ENCODE data around the gene HOXA3. TPM values are rescaled to one million over a fixed set of nuclear protein-coding genes. Genes with fewer than 3 reads are reported as not detected.

HOXA3 gene
- total and polyA plus RNA-seq, 5 donors from 2014 or later: 0.13 TPM; not detected in 4

DNA sequence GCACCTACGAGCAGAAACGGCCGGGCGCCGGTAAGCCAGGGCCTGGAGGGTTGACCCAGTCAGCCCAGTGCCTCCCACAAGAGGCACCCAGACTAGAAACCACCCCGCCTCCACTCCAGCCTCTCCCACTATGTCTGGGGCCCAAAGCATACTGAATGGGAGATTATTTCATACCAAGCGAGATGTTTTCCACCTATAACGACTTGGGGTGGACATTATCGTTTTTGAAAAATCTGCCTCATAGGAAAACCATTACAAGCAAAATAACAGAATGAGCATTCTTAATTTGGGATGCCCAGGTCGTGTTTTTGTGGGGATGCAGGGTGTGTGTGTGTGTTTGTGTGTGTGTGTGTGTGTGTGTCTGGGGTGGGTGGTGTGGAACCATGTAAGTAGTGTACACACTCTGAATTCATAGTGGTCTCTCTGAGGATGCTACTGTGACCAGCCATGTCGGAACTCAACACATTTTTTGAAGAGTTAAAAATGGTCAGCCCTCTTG lies 6.4 kb downstream of the HOXA3 start:
- no peak for ATAC-seq (ENCODE audit: low read depth in 2 of 2)
- Histone ChIP-seq H3K36me3 (ENCODE audit: control insufficient read depth, insufficient read depth, low read length) (no peaks in the 10 kb centered on the region), H3K27ac (ENCODE audit: insufficient read depth, low read length, poor library complexity, severe bottlenecking) (no peak overlapping the region), H3K27me3 (ENCODE audit: control insufficient read depth, insufficient read depth, low read length) (peaks cover 28% of the 10 kb centered on the region), H3K9me3 (ENCODE audit: control insufficient read depth in 2 of 2, low read length in 2 of 2) (no peaks in the 10 kb centered on the region), H3K4me3 (ENCODE audit: low read depth, low read length) (no peak overlapping the region), H3K4me1 (ENCODE audit: control insufficient read depth, insufficient read depth, low read length, poor library complexity, severe bottlenecking) (peaks cover 10% of the 10 kb centered on the region)
- DNase-seq: no peak
- H3K27me3 Mint-ChIP-seq: peaks cover 66% of the 10 kb centered on the region
- H3K4me3 Mint-ChIP-seq: no peak overlapping the region
- H3K4me1 Mint-ChIP-seq: peaks cover 0 to 18% (median 9%) of the 10 kb centered on the region in 4 donors
- H3K36me3 Mint-ChIP-seq: no peaks in the 10 kb centered on the region
- peaks cover 0 to 2% (median 0%) of the 10 kb centered on the region in 7 donors for H3K9me3 Mint-ChIP-seq
- no peak overlapping the region for H3K27ac Mint-ChIP-seq

DNA sequence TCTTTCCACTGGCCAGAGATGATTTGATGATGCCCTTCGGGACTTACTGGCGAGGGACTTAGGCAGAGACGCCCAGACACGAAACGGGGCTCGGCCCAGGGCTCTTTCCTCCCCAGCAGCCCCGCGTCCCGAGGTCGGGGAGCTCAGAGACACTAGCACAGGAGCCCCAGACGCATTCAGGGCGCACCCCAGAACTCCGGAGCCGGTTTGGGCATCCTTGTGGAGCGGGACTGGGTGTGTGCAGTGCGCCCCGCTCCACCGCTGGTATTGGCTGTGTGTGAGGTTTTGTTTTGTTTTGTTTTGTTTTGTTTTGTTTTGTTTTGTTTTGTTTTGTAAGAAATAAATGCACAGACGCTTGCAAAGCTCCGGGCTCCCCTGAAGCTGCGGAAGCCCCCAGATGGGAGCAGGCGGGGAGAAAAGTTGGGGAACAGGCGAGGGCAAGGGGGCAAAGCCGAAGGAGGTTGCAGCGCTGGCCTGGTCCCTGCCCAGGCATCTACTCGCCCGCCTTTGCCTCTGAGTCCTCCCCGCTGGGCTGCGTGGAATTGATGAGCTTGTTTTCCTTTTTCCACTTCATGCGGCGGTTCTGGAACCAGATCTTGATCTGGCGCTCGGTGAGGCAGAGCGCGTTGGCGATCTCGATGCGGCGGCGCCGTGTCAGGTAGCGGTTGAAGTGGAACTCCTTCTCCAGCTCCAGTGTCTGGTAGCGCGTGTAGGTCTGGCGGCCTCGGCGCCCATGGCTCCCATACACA lies 7.0 kb downstream of the HOXA3 start:
- H3K27me3 Mint-ChIP-seq: peaks cover 60% of the 10 kb centered on the region
- peaks cover 0 to 13% (median 5%) of the 10 kb centered on the region in 4 donors for H3K4me1 Mint-ChIP-seq
- DNase-seq (no peak), ATAC-seq (ENCODE audit: low read depth in 2 of 2) (no peak)
- Histone ChIP-seq H3K36me3 (ENCODE audit: control insufficient read depth, insufficient read depth, low read length) (no peaks in the 10 kb centered on the region), H3K27me3 (ENCODE audit: control insufficient read depth, insufficient read depth, low read length) (peaks cover 25% of the 10 kb centered on the region), H3K4me3 (ENCODE audit: low read depth, low read length) (no peak overlapping the region), H3K4me1 (ENCODE audit: control insufficient read depth, insufficient read depth, low read length, poor library complexity, severe bottlenecking) (peaks cover 4% of the 10 kb centered on the region), H3K9me3 (ENCODE audit: control insufficient read depth in 2 of 2, low read length in 2 of 2) (no peaks in the 10 kb centered on the region), H3K27ac (ENCODE audit: insufficient read depth, low read length, poor library complexity, severe bottlenecking) (no peak overlapping the region)
- no peak overlapping the region for H3K4me3 Mint-ChIP-seq
- no peak overlapping the region for H3K27ac Mint-ChIP-seq
- peaks cover 0 to 2% (median 0%) of the 10 kb centered on the region in 7 donors for H3K9me3 Mint-ChIP-seq
- no peaks in the 10 kb centered on the region for H3K36me3 Mint-ChIP-seq

DNA sequence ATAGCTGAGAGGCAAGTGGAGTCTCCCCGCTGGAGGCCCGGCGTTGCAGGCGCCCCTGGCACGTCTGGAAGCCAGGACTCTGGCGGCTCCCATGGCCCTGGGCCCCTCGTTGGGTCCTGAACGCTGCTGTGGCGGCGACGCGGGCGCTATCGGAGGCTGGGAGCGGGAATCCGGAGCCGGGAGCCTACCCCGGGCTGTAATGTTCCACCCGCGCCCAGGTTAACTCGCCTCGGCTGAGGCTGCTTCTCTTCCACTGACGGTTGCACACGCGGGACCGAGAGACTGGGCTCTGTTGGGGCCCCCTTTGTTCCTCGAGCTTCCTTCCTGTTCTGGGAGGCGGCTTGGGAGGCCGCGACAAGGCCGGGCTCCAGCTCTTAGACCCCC lies 7.6 kb downstream of the HOXA3 start:
- peaks cover 22% of the 10 kb centered on the region for H3K27me3 ChIP-seq (ENCODE audit: control insufficient read depth, insufficient read depth, low read length)
- peaks cover 0 to 11% (median 4%) of the 10 kb centered on the region in 4 donors for H3K4me1 Mint-ChIP-seq
- no peak overlapping the region for H3K4me3 ChIP-seq (ENCODE audit: low read depth, low read length)
- peaks cover 0 to 2% (median 0%) of the 10 kb centered on the region in 7 donors for H3K9me3 Mint-ChIP-seq
- DNase-seq (no peak), ATAC-seq (ENCODE audit: low read depth in 2 of 2) (no peak)
- peaks cover 4% of the 10 kb centered on the region for H3K4me1 ChIP-seq (ENCODE audit: control insufficient read depth, insufficient read depth, low read length, poor library complexity, severe bottlenecking)
- H3K27me3 Mint-ChIP-seq: peaks cover 59% of the 10 kb centered on the region
- no peak overlapping the region for H3K27ac Mint-ChIP-seq
- H3K9me3 ChIP-seq (ENCODE audit: control insufficient read depth in 2 of 2, low read length in 2 of 2): no peaks in the 10 kb centered on the region
- no peaks in the 10 kb centered on the region for H3K36me3 ChIP-seq (ENCODE audit: control insufficient read depth, insufficient read depth, low read length)
- no peak overlapping the region for H3K27ac ChIP-seq (ENCODE audit: insufficient read depth, low read length, poor library complexity, severe bottlenecking)
- no peaks in the 10 kb centered on the region for H3K36me3 Mint-ChIP-seq
- no peak overlapping the region for H3K4me3 Mint-ChIP-seq

DNA sequence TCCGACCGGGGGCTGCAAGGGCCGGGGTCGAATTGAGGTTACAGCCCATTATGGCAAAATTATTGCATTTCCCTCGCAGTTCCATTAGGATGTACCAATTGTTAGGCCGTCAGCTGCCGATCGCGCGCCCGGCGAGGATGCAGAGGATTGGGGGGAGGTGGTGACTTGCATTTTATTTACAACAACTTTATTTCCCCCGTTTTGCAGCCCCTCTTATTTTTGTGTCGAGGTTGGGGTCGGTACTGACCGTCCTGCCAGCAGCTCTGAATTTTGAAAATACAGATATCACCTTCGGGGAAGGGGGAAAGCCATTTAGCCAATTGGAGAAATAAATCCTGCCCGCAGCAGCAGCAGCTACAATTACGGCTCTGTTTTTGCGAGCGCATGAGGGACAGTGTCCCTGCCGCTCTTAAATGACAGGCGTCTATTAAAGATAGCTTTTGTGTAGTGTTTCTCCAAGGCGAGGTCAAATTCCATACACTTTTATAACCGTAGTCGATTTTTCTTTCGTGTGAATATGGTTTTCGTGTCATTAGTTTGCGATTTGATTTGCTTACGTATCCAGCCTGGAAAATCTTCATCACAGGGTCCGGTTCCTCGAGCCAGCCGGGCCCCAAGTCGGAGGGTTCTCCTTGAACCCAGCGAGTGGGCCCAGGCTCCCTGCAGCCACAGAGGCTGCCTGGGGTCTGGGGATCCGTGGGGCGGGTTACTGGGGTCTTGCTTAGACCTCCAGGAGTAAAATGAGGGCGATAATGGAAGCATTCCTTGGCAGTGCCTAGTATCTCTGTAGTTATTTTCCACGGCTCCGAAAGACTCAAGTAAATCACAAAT lies 8.2 kb downstream of the HOXA3 start:
- no peak overlapping the region for H3K27ac ChIP-seq (ENCODE audit: insufficient read depth, low read length, poor library complexity, severe bottlenecking)
- H3K36me3 ChIP-seq (ENCODE audit: control insufficient read depth, insufficient read depth, low read length): no peaks in the 10 kb centered on the region
- H3K27me3 Mint-ChIP-seq: peaks cover 53% of the 10 kb centered on the region
- no peak overlapping the region for H3K4me3 Mint-ChIP-seq
- ATAC-seq (ENCODE audit: low read depth in 2 of 2) (no peak), DNase-seq (no peak)
- H3K27ac Mint-ChIP-seq: no peak overlapping the region
- H3K4me1 Mint-ChIP-seq: peaks cover 0 to 11% (median 1%) of the 10 kb centered on the region in 4 donors
- H3K4me1 ChIP-seq (ENCODE audit: control insufficient read depth, insufficient read depth, low read length, poor library complexity, severe bottlenecking): peaks cover 4% of the 10 kb centered on the region
- peaks cover 0 to 2% (median 0%) of the 10 kb centered on the region in 7 donors for H3K9me3 Mint-ChIP-seq
- no peaks in the 10 kb centered on the region for H3K36me3 Mint-ChIP-seq
- no peaks in the 10 kb centered on the region for H3K9me3 ChIP-seq (ENCODE audit: control insufficient read depth in 2 of 2, low read length in 2 of 2)
- H3K27me3 ChIP-seq (ENCODE audit: control insufficient read depth, insufficient read depth, low read length): peaks cover 19% of the 10 kb centered on the region
- no peak overlapping the region for H3K4me3 ChIP-seq (ENCODE audit: low read depth, low read length)

DNA sequence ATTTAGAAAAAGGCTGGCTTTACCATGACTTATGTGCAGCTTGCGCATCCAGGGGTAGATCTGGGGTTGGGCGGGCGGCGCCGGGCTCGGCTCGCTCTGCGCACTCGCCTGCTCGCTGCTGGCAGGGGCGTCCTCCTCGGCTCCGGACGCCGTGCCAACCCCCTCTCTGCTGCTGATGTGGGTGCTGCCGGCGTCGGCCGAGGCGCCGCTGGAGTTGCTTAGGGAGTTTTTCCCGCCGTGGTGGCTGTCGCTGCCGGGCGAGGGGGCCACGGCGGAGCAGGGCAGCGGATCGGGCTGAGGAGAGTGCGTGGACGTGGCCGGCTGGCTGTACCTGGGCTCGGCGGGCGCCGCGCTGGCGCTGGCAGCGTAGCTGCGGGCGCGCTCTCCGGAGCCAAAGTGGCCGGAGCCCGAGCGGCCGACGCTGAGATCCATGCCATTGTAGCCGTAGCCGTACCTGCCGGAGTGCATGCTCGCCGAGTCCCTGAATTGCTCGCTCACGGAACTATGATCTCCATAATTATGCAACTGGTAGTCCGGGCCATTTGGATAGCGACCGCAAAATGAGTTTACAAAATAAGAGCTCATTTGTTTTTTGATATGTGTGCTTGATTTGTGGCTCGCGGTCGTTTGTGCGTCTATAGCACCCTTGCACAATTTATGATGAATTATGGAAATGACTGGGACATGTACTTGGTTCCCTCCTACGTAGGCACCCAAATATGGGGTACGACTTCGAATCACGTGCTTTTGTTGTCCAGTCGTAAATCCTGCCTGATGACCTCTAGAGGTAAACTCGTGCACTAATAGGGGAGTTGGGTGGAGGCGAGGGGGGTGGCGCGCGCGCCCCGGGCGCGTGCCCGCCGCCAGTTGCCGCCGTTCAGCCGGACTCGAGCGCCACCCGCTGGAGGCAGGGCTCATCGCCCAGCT lies 9.1 kb downstream of the HOXA3 start, which contains the start of gene HOXA5:
Gene HOXA5 (minus strand): TSS at position 659 of the 927 bp plus-strand sequence. CDS start 74 bp downstream, at position 585.
- H3K36me3 ChIP-seq (ENCODE audit: control insufficient read depth, insufficient read depth, low read length): no peaks in the 10 kb centered on the region
- H3K27me3 ChIP-seq (ENCODE audit: control insufficient read depth, insufficient read depth, low read length): peaks cover 12% of the 10 kb centered on the region

DNA sequence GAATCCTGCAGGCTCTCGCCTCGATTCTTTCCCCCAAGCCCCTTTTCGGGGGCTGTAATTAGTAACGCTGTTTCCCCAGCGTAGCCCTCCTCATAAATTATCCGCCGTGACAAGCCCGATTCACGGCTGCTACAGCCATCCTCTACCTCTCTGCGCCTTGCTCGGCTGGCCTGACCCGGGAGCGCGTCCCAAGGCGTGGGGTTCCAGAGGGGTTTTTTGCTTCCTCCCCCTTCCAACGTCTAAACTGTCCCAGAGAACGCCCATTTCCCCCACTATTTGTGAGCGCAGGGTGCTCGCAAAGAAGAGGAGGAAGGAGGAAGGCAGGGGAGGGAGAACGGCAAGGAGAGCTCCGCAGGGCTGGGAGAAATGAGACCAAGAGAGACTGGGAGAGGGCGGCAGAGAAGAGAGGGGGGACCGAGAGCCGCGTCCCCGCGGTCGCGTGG lies 9.8 kb downstream of the HOXA3 start:
- H3K36me3 Mint-ChIP-seq: no peaks in the 10 kb centered on the region
- no peak overlapping the region for H3K4me3 ChIP-seq (ENCODE audit: low read depth, low read length)
- ATAC-seq (ENCODE audit: low read depth in 2 of 2) (no peak), DNase-seq (no peak)
- no peaks in the 10 kb centered on the region for H3K9me3 ChIP-seq (ENCODE audit: control insufficient read depth in 2 of 2, low read length in 2 of 2)
- no peak overlapping the region for H3K27ac Mint-ChIP-seq
- peaks cover 0 to 5% (median 0%) of the 10 kb centered on the region in 4 donors for H3K4me1 Mint-ChIP-seq
- peaks cover 0 to 2% (median 0%) of the 10 kb centered on the region in 7 donors for H3K9me3 Mint-ChIP-seq
- H3K27me3 Mint-ChIP-seq: peaks cover 51% of the 10 kb centered on the region
- H3K4me3 Mint-ChIP-seq: peak overlapping the region in 1 of 4 donors; percentile 46
- no peaks in the 10 kb centered on the region for H3K4me1 ChIP-seq (ENCODE audit: control insufficient read depth, insufficient read depth, low read length, poor library complexity, severe bottlenecking)
- H3K36me3 ChIP-seq (ENCODE audit: control insufficient read depth, insufficient read depth, low read length): no peaks in the 10 kb centered on the region
- no peak overlapping the region for H3K27ac ChIP-seq (ENCODE audit: insufficient read depth, low read length, poor library complexity, severe bottlenecking)
- peaks cover 14% of the 10 kb centered on the region for H3K27me3 ChIP-seq (ENCODE audit: control insufficient read depth, insufficient read depth, low read length)

More for the DNA sequence above, 9.1 kb downstream of the HOXA3 start, which contains the start of gene HOXA5:
- Histone ChIP-seq H3K9me3 (ENCODE audit: control insufficient read depth in 2 of 2, low read length in 2 of 2) (no peaks in the 10 kb centered on the region), H3K4me3 (ENCODE audit: low read depth, low read length) (no peak within 1 kb of the TSS), H3K27ac (ENCODE audit: insufficient read depth, low read length, poor library complexity, severe bottlenecking) (no peak within 1 kb of the TSS), H3K4me1 (ENCODE audit: control insufficient read depth, insufficient read depth, low read length, poor library complexity, severe bottlenecking) (peaks cover 4% of the 10 kb centered on the region)
- Mint-ChIP-seq H3K4me3 (peak within 1 kb of the TSS in 1 of 4 donors; percentile 46), H3K36me3 (no peaks in the 10 kb centered on the region), H3K27ac (no peak within 1 kb of the TSS), H3K27me3 (peaks cover 51% of the 10 kb centered on the region), H3K4me1 (peaks cover 0 to 8% (median 1%) of the 10 kb centered on the region in 4 donors), H3K9me3 (peaks cover 0 to 2% (median 0%) of the 10 kb centered on the region in 7 donors)
- ATAC-seq (ENCODE audit: low read depth in 2 of 2) (peak in 1 of 2 donors; percentile 34), DNase-seq (no peak)
